Body of pancreas (tissue), 4 donors: ENCODE results near the gene POLH.

Experiments
- CTCF ChIP-seq, 7 experiments: fragments of 450-650 bp in 4 of 7; fragments of 200-600 bp in 3 of 7; sonication (generic) in 3 of 7; IDR thresholded peaks; one replicate each; pipeline ENCODE4 v1.5.1; 2016 to 2019; ENCODE audit warnings: antibody characterized with exemption in 7 of 7
- POLR2A ChIP-seq, 3 donors: fragments of 450-650 bp; IDR thresholded peaks; one replicate each; pipeline ENCODE4 v1.6.1; 2016; ENCODE audit warnings: antibody characterized with exemption in 3 of 3, mild to moderate bottlenecking in 2 of 3

- TF ChIP-seq CTCF (IDR thresholded peaks at IDR 0.05): no peak
- no peak for TF ChIP-seq POLR2A (IDR thresholded peaks at IDR 0.05)
These were observed 48.9 kb downstream of the POLH start for GRCh38 chr6:43624786-43625288.
